Fibroblast of villous mesenchyme (primary cell): Measurements from ENCODE around the gene PREB. TPM values are rescaled to one million over a fixed set of nuclear protein-coding genes. Genes with fewer than 3 reads are reported as not detected.

Experiments
- DNase-seq: peaks from one replicate; pipeline ENCODE4 v3.0.0-alpha.2; 2010; ENCODE audit warnings: low read depth
- H3K4me3 ChIP-seq: 2 replicates; pipeline ENCODE4 v1.5.1; 2011; ENCODE audit warnings: low read depth, mild to moderate bottlenecking, low read length
- total RNA-seq: library from RNA; depleted of rRNA; stranded (reverse); fragments of >200 nt; gene quantifications from 2 replicates; pipeline ENCODE4 v1.2.3, GENCODE V29; 2012
- TF ChIP-seq, protein P1 (sequence below): IDR thresholded peaks from 2 replicates; pipeline ENCODE4 v1.5.1; 2012; ENCODE audit warnings: low read depth, mild to moderate bottlenecking, low read length; ENCODE audit not compliant: insufficient read depth

PREB gene
- total RNA-seq, 1 donor: 45.3 TPM

DNA sequence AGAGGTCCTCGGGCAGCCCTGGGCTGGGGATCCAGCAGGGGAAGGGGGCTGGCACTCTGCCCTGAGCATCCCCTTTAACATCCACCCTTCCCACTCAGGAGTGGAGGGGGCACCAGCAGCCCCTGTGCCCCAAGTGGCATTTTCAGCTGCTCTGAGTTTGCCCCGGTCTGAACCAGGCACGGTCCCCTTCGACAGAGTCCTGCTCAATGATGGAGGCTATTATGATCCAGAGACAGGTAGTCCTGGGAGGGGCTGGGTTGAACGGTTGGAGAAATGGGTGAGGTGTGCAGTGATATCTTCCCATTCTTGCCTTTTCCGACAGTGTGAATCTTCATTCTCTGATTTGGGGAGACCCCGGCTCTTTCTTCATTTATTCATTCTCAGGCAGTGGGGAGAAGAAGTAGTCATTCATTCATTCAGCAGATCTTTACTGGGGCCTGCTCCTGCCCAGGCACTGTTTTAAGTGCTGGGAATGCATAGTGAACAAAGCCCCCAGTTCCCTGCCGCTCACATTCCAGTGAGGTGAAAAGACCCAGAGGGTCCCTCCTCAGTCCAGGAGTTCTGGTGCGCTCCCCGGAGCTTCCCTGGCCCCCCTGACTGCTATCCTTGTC is 49.3 kb downstream of the PREB start:
- DNase-seq: no peak
- TF ChIP-seq, protein P1, sequence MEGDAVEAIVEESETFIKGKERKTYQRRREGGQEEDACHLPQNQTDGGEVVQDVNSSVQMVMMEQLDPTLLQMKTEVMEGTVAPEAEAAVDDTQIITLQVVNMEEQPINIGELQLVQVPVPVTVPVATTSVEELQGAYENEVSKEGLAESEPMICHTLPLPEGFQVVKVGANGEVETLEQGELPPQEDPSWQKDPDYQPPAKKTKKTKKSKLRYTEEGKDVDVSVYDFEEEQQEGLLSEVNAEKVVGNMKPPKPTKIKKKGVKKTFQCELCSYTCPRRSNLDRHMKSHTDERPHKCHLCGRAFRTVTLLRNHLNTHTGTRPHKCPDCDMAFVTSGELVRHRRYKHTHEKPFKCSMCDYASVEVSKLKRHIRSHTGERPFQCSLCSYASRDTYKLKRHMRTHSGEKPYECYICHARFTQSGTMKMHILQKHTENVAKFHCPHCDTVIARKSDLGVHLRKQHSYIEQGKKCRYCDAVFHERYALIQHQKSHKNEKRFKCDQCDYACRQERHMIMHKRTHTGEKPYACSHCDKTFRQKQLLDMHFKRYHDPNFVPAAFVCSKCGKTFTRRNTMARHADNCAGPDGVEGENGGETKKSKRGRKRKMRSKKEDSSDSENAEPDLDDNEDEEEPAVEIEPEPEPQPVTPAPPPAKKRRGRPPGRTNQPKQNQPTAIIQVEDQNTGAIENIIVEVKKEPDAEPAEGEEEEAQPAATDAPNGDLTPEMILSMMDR: no peak
- no peak overlapping the region for H3K4me3 ChIP-seq

DNA sequence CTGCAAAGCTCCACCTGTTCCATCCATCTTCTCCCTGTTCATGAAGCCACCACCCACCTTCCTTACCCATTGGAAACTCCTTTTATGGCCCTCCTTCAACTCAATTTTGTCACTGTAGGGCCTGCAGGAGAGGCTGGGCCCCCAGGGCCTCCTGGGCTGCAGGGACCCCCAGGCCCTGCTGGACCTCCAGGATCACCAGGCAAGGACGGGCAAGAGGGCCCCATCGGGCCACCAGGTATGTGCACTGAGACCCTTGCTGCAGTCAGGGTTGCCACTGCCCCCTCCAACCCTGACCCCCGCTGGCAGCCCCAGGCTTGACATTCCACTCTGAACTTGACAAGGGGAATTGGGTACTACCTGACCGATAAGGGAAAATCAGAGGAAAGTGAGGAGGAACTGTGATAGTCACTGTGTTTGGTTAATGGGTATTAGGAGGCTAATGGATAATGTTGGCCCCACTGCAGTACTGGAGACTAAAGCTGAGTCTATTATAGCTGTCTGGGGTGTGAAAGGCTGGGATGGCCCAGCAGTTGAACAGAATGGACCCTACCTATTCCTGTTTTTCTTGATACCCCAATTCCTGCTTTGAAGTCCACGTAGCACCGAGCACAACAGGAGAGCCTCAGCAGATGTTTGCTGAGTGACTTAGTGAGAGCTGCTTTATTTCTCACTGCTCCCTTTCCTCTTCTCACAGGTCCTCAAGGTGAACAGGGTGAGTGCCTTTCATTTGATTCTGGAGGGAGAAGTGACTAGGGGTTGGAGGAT is 50.0 kb downstream of the PREB start:
- TF ChIP-seq, protein P1: no peak
- no peak for DNase-seq
- no peak overlapping the region for H3K4me3 ChIP-seq

DNA sequence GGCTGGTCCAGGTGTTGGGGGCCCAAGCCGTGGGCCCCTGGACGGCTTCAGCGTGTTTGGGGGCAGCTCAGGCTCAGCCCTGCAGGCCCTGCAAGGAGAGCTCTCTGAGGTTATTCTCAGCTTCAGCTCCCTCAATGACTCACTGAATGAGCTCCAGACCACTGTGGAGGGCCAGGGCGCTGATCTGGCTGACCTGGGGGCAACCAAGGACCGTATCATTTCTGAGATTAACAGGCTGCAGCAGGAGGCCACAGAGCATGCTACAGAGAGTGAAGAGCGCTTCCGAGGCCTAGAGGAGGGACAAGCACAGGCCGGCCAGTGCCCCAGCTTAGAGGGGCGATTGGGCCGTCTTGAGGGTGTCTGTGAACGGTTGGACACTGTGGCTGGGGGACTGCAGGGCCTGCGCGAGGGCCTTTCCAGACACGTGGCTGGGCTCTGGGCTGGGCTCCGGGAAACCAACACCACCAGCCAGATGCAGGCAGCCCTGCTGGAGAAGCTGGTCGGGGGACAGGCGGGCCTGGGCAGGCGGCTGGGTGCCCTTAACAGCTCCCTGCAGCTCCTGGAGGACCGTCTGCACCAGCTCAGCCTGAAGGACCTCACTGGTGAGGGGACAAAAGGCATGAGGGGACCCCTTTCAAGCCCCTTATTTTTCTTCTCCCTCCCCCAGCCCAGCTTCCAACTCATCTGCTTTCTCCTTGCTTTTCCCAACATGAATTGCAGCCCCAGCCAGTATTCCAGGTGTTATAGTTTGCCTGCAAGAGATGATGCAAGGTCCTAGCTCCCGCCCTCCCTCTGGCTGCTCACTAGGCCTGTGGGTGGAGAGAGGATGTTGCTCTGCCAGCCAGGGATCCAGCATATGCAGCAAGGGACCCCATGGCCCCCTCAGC is 50.8 kb downstream of the PREB start:
- TF ChIP-seq, protein P1: no peak
- no peak for DNase-seq
- no peak overlapping the region for H3K4me3 ChIP-seq

DNA sequence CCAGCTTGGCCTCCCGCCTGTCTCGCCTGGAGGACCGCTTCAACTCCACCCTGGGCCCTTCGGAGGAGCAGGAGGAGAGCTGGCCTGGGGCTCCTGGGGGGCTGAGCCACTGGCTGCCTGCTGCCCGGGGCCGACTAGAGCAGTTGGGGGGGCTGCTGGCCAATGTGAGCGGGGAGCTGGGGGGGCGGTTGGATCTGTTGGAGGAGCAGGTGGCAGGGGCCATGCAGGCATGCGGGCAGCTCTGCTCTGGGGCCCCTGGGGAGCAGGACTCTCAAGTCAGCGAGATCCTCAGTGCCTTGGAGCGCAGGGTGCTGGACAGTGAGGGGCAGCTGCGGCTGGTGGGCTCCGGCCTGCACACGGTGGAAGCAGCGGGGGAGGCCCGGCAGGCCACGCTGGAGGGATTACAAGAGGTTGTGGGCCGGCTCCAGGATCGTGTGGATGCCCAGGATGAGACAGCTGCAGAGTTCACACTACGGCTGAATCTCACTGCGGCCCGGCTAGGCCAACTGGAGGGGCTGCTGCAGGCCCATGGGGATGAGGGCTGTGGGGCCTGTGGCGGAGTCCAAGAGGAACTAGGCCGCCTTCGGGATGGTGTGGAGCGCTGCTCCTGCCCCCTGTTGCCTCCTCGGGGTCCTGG is 51.5 kb downstream of the PREB start:
- TF ChIP-seq, protein P1: no peak
- no peak overlapping the region for H3K4me3 ChIP-seq
- no peak for DNase-seq

DNA sequence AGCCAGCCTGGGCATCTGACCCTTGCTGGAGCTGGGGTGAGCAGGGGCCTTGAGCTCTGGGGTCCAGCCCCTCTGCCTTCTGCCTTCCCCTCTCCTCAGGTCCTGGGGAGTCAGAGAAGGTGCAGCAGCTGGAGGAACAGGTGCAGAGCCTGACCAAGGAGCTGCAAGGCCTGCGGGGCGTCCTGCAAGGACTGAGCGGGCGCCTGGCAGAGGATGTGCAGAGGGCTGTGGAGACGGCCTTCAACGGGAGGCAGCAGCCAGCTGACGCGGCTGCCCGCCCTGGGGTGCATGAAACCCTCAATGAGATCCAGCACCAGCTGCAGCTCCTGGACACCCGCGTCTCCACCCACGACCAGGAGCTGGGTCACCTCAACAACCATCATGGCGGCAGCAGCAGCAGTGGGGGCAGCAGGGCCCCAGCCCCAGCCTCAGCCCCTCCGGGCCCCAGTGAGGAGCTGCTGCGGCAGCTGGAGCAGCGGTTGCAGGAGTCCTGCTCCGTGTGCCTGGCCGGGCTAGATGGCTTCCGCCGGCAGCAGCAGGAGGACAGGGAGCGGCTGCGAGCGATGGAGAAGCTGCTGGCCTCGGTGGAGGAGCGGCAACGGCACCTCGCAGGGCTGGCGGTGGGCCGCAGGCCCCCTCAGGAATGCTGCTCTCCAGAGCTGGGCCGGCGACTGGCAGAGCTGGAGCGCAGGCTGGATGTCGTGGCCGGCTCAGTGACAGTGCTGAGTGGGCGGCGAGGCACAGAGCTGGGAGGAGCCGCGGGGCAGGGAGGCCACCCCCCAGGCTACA is 52.3 kb downstream of the PREB start:
- DNase-seq: no peak
- no peak overlapping the region for H3K4me3 ChIP-seq
- TF ChIP-seq, protein P1: no peak

Other genes starting within 250 kb of the PREB start
- gene MAPRE3, start 164.0 kb downstream of the PREB start, total RNA-seq: 3.5 TPM in 2 replicates
- 57.7 and 70.4 TPM in 2 replicates for gene TMEM214, start 101.7 kb downstream of the PREB start, total RNA-seq
- gene AGBL5, start 83.0 kb downstream of the PREB start, total RNA-seq: 27.7 and 35.0 TPM in 2 replicates
- 239 and 282 TPM in 2 replicates for gene OST4, start 63.0 kb downstream of the PREB start, total RNA-seq
- gene EMILIN1, start 56.0 kb downstream of the PREB start, total RNA-seq: 144 and 160 TPM in 2 replicates
- 0.97 and 1.3 TPM in 2 replicates for gene KHK, start 47.9 kb downstream of the PREB start, total RNA-seq
- under 0.01 TPM in 2 replicates for gene CGREF1, start 15.5 kb downstream of the PREB start, total RNA-seq
- under 0.01 TPM in 1 of 2 replicates, not detected in the other for gene ABHD1, start 10.8 kb downstream of the PREB start, total RNA-seq
- not detected in 2 replicates for gene PRR30, start 4.8 kb upstream of the PREB start, total RNA-seq
- not detected in 2 replicates for gene TCF23, start 14.4 kb upstream of the PREB start, total RNA-seq
- gene ATRAID, start 77.4 kb upstream of the PREB start, total RNA-seq: 159 and 166 TPM in 2 replicates
- gene SLC5A6, start 77.6 kb upstream of the PREB start, total RNA-seq: 20.9 and 25.9 TPM in 2 replicates
- 32.4 and 43.8 TPM in 2 replicates for gene CAD, start 82.7 kb upstream of the PREB start, total RNA-seq
- gene SLC30A3, start 128.4 kb upstream of the PREB start, total RNA-seq: 0.32 TPM in 1 of 2 replicates, not detected in the other
- gene DNAJC5G, start 140.8 kb upstream of the PREB start, total RNA-seq: not detected in 2 replicates
- gene TRIM54, start 147.8 kb upstream of the PREB start, total RNA-seq: not detected in 2 replicates
- gene UCN, start 173.8 kb upstream of the PREB start, total RNA-seq: 0.43 and 0.64 TPM in 2 replicates
- gene MPV17, start 188.5 kb upstream of the PREB start, total RNA-seq: 57.0 and 73.8 TPM in 2 replicates
- gene GTF3C2, start 222.1 kb upstream of the PREB start, total RNA-seq: 30.9 and 36.7 TPM in 2 replicates
- gene EIF2B4, start 235.7 kb upstream of the PREB start, total RNA-seq: 28.9 and 29.3 TPM in 2 replicates
- 166 and 169 TPM in 2 replicates for gene SNX17, start 236.0 kb upstream of the PREB start, total RNA-seq
- 11.7 and 11.9 TPM in 2 replicates for gene ZNF513, start 246.1 kb upstream of the PREB start, total RNA-seq